PC-9 (cell line): ENCODE data around the gene HOXD4. TPM values are rescaled to one million over a fixed set of nuclear protein-coding genes. Genes with fewer than 3 reads are reported as not detected.

ENCODE experiments used
- BruUV-seq: library from RNA; stranded (reverse); fragments of 400-500 nt; replicated peaks from 2 replicates; lab custom pipeline; 2021; lab: Mats Ljungman, UMichigan
- CTCF ChIA-PET: fragments of 300-600 bp; sonication (Branson Sonifier 250); formaldehyde crosslinking; loops from one replicate; lab custom pipeline; 2022; ENCODE audit warnings: antibody characterized with exemption; lab: Charles Lee
- POLR2A ChIA-PET: fragments of 300-600 bp; sonication (Branson Sonifier 250); formaldehyde crosslinking; loops from one replicate; lab custom pipeline; 2022; ENCODE audit warnings: antibody characterized with exemption; ENCODE audit not compliant: unreplicated experiment; lab: Charles Lee
- DNase-seq, 2 experiments: peaks; one replicate each; pipeline versions ENCODE4 v3.0.0 to v3.0.0-alpha.2; 2015 to 2022; ENCODE audit warnings: mixed read lengths in 1 of 2
- H2AFZ ChIP-seq: fragments of 200-600 bp; sonication (generic); 2 replicates; pipeline ENCODE4 v1.8.1; 2017; ENCODE audit warnings: antibody characterized with exemption
- H3F3A ChIP-seq: fragments of 200-600 bp; sonication (generic); 2 replicates; pipeline ENCODE4 v1.8.1; 2017; ENCODE audit warnings: antibody characterized with exemption, mild to moderate bottlenecking, low read depth; ENCODE audit not compliant: insufficient read depth
- H3K27ac ChIP-seq: fragments of 200-600 bp; sonication (generic); 2 replicates; pipeline ENCODE4 v1.6.1; 2016; ENCODE audit warnings: mixed run types
- H3K27me3 ChIP-seq: fragments of 200-600 bp; sonication (generic); 2 replicates; pipeline ENCODE4 v1.6.1; 2016; ENCODE audit warnings: low read depth, mixed run types; ENCODE audit not compliant: insufficient read depth
- H3K36me3 ChIP-seq: fragments of 200-600 bp; sonication (generic); 2 replicates; pipeline ENCODE4 v1.6.1; 2016; ENCODE audit warnings: low read depth, mixed run types
- H3K4me1 ChIP-seq: fragments of 200-600 bp; sonication (generic); replicated peaks from 2 replicates; pipeline ENCODE4 v1.6.1; 2016; ENCODE audit warnings: mixed run types; ENCODE audit not compliant: insufficient read depth
- H3K4me2 ChIP-seq: fragments of 200-600 bp; sonication (generic); 2 replicates; pipeline ENCODE4 v1.6.1; 2017; ENCODE audit warnings: mixed run types
- H3K4me3 ChIP-seq: fragments of 200-600 bp; sonication (generic); 2 replicates; pipeline ENCODE4 v1.6.1; 2016; ENCODE audit warnings: mixed run types
- H3K79me2 ChIP-seq: fragments of 200-600 bp; sonication (generic); 2 replicates; pipeline ENCODE4 v1.6.1; 2017; ENCODE audit warnings: low read depth, mixed run types
- H3K9me2 ChIP-seq: fragments of 200-600 bp; sonication (generic); 2 replicates; pipeline ENCODE4 v1.8.1; 2017; ENCODE audit warnings: mild to moderate bottlenecking; ENCODE audit not compliant: insufficient read depth
- H3K9me3 ChIP-seq: fragments of 200-600 bp; sonication (generic); 2 replicates; pipeline ENCODE4 v1.8.1; 2016; ENCODE audit warnings: low read depth; ENCODE audit not compliant: insufficient read depth
- H4K20me1 ChIP-seq: fragments of 200-600 bp; sonication (generic); 2 replicates; pipeline ENCODE4 v1.8.1; 2017; ENCODE audit not compliant: insufficient read depth
- EZH2 ChIP-seq: fragments of 200-600 bp; sonication (generic); IDR thresholded peaks from 2 replicates; pipeline ENCODE4 v1.8.0; 2017; ENCODE audit warnings: antibody characterized with exemption, low read depth
- intact Hi-C: fragments of 100-400 bp; cut with micrococcal nuclease; formaldehyde crosslinking; loops from one replicate; pipeline ENCODE4 v1.10.0; 2022; ENCODE audit not compliant: unreplicated experiment
- microRNA-seq: library from miRNA; unstranded; fragments of <30 nt; microRNA quantifications from one replicate; pipeline ENCODE4 v1.2.0, GENCODE V29; 2021; ENCODE audit warnings: borderline number of aligned reads, borderline replicate concordance
- total RNA-seq: library from RNA; stranded (reverse); gene quantifications from 2 replicates; pipeline ENCODE4 v1.2.3, GENCODE V29; 2021
- TF ChIP-seq, protein P1 (sequence below): fragments of 200-600 bp; sonication (generic); conservative IDR thresholded peaks from 2 replicates; pipeline ENCODE4 v1.6.1; 2017; ENCODE audit warnings: mixed run types, antibody characterized with exemption, mild to moderate bottlenecking, moderate library complexity

Gene HOXD4
- total RNA-seq, 1 experiment from 2014 or later: not detected

DNA sequence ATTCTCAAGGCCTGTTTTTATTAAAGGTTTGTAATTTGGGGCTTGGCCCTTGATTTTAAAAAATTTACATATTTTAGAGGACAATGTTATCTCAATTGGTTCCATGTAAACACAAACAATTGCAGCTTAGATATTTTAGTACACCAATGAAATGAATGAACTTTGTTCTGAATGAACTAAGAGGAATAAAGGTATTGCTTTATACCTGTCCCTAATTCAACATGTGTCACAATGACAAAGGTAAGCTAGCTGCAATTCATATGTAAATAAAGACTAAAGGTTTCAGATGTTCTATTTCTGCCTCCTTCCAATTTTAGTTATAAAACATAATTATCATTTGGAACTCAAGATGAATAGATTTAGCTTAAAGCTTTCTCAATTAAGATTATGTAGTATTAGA lies 48.6 kb downstream of the HOXD4 start:
- H3K79me2 ChIP-seq: no peaks in the 10 kb centered on the region
- H3K9me3 ChIP-seq: no peaks in the 10 kb centered on the region
- intact Hi-C loops: no loop called here
- H3K4me2 ChIP-seq: no peak overlapping the region
- TF ChIP-seq, protein P1, sequence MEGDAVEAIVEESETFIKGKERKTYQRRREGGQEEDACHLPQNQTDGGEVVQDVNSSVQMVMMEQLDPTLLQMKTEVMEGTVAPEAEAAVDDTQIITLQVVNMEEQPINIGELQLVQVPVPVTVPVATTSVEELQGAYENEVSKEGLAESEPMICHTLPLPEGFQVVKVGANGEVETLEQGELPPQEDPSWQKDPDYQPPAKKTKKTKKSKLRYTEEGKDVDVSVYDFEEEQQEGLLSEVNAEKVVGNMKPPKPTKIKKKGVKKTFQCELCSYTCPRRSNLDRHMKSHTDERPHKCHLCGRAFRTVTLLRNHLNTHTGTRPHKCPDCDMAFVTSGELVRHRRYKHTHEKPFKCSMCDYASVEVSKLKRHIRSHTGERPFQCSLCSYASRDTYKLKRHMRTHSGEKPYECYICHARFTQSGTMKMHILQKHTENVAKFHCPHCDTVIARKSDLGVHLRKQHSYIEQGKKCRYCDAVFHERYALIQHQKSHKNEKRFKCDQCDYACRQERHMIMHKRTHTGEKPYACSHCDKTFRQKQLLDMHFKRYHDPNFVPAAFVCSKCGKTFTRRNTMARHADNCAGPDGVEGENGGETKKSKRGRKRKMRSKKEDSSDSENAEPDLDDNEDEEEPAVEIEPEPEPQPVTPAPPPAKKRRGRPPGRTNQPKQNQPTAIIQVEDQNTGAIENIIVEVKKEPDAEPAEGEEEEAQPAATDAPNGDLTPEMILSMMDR: no peak
- TF ChIP-seq EZH2: no peak
- H3K27me3 ChIP-seq: peaks cover 19% of the 10 kb centered on the region
- no peaks in the 10 kb centered on the region for H3F3A ChIP-seq
- POLR2A ChIA-PET: no interaction called here
- H2AFZ ChIP-seq: no peak overlapping the region
- no peaks in the 10 kb centered on the region for H3K9me2 ChIP-seq
- H4K20me1 ChIP-seq: no peaks in the 10 kb centered on the region
- CTCF ChIA-PET: no interaction called here
- H3K27ac ChIP-seq: no peak overlapping the region
- H3K4me3 ChIP-seq: no peak overlapping the region
- no peaks in the 10 kb centered on the region for H3K36me3 ChIP-seq
- BruUV-seq: no TSS peak
- DNase-seq: peak in 1 of 2 experiments; percentile 19
- H3K4me1 ChIP-seq: no peaks in the 10 kb centered on the region

DNA sequence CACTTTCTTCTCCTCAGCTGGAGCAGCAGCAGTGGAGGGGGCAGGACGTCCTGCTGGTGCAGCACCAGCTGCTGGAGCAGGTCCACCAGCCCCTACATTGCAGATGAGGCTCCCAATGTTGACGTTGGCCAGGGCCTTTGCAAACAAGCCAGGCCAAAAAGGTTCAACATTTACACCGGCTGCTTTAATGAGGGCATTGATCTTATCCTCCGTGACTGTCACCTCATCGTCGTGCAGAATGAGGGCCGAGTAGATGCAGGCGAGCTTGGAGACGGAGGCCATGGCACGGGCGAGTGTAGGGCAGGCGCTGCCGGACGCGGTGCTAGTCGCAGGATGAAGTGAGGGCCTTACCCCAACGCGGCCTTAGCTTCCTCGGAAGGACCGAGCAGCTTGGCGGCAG lies 49.6 kb downstream of the HOXD4 start:
- no TSS peak for BruUV-seq
- ChIA-PET CTCF (no interaction called here), POLR2A (no interaction called here)
- Histone ChIP-seq H3K27me3 (peaks cover 15% of the 10 kb centered on the region), H3K4me2 (no peak overlapping the region), H4K20me1 (no peaks in the 10 kb centered on the region), H3K4me3 (no peak overlapping the region), H3K79me2 (no peaks in the 10 kb centered on the region), H3K36me3 (no peaks in the 10 kb centered on the region), H3K9me3 (no peaks in the 10 kb centered on the region), H3F3A (no peaks in the 10 kb centered on the region), H3K9me2 (no peaks in the 10 kb centered on the region), H3K4me1 (no peaks in the 10 kb centered on the region), H2AFZ (no peak overlapping the region), H3K27ac (no peak overlapping the region)
- intact Hi-C loops: no loop called here
- TF ChIP-seq EZH2: no peak
- TF ChIP-seq, protein P1: no peak
- no peak for DNase-seq

DNA sequence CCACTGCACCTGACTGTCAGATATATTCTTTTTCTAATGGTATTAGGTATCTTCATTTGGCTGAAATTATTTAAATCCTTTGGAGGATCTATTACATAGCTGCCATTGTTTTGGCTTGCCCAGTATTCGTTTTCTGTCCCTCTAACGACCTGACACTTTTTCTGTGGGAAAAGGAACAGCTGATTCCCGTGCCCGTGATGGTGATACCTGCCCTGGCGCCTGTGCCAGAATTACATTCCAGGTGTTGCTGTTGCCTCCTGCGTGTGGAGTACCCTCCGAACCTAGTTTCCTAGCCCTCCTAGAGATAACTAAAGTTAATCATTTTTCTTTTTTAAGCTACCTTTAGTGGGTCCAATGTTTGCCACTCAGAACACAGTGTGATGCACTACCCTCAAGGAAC lies 51.1 kb downstream of the HOXD4 start:
- Histone ChIP-seq H3F3A (no peaks in the 10 kb centered on the region), H3K4me1 (no peaks in the 10 kb centered on the region), H3K27ac (no peak overlapping the region), H3K9me3 (no peaks in the 10 kb centered on the region), H3K36me3 (no peaks in the 10 kb centered on the region), H2AFZ (no peak overlapping the region), H4K20me1 (no peaks in the 10 kb centered on the region), H3K4me2 (no peak overlapping the region), H3K9me2 (no peaks in the 10 kb centered on the region), H3K79me2 (no peaks in the 10 kb centered on the region), H3K27me3 (peaks cover 12% of the 10 kb centered on the region; the same call in 1 of the 2 replicates), H3K4me3 (no peak overlapping the region)
- TF ChIP-seq, protein P1: no peak
- no peak for TF ChIP-seq EZH2
- DNase-seq: peak in 1 of 2 experiments; percentile 21
- intact Hi-C loops: no loop called here
- ChIA-PET POLR2A (no interaction called here), CTCF (no interaction called here)
- BruUV-seq: no TSS peak

Small RNA genes within 50 kb of the gene (microRNA-seq; reads per million reads assigned to microRNA genes)
- 118 reads per million, percentile 53 among the genes with 10 or more reads in this experiment for gene MIR10B

Other genes starting within 250 kb of the HOXD4 start
- 24.8 and 43.8 TPM in 2 replicates for gene LNPK, start 149.3 kb upstream of the HOXD4 start, total RNA-seq
- gene EVX2, start 67.6 kb upstream of the HOXD4 start, total RNA-seq: not detected in 2 replicates
- not detected in 2 replicates for gene HOXD13, start 58.8 kb upstream of the HOXD4 start, total RNA-seq
- gene HOXD12, start 51.8 kb upstream of the HOXD4 start, total RNA-seq: not detected in 2 replicates
- gene HOXD11, start 44.3 kb upstream of the HOXD4 start, total RNA-seq: not detected in 2 replicates
- not detected in 2 replicates for gene HOXD10, start 34.8 kb upstream of the HOXD4 start, total RNA-seq
- gene HOXD9, start 28.8 kb upstream of the HOXD4 start, total RNA-seq: not detected in 2 replicates
- 0.39 and 0.50 TPM in 2 replicates for gene HOXD8, start 21.8 kb upstream of the HOXD4 start, total RNA-seq
- gene HOXD3, start 5.8 kb downstream of the HOXD4 start, total RNA-seq: not detected in 2 replicates
- gene HOXD1, start 37.1 kb downstream of the HOXD4 start, total RNA-seq: not detected in 2 replicates
- 48.5 and 53.9 TPM in 2 replicates for gene MTX2, start 117.9 kb downstream of the HOXD4 start, total RNA-seq